ENCODE results near the gene LUZP2. TPM values are rescaled to one million over a fixed set of nuclear protein-coding genes. Genes with fewer than 3 reads are reported as not detected.

LUZP2 gene
- total RNA-seq, 4 donors from 2014 or later = 0.19 to 0.99 TPM; not detected in 2

- H3K27ac ChIP-seq (replicated peaks in 1 of 4) = no peak overlapping the region
- H3K4me3 ChIP-seq = no peak overlapping the region
- WGBS = 78% methylated on average over 1 of the region's 1 CpG
- H3K36me3 ChIP-seq = no peaks in the 10 kb centered on the region
- no peaks in the 10 kb centered on the region for H3K4me1 ChIP-seq
- TF ChIP-seq POLR2A (IDR thresholded peaks at IDR 0.05; ENCODE audit: low read depth) = no peak
- TF ChIP-seq, protein P1, sequence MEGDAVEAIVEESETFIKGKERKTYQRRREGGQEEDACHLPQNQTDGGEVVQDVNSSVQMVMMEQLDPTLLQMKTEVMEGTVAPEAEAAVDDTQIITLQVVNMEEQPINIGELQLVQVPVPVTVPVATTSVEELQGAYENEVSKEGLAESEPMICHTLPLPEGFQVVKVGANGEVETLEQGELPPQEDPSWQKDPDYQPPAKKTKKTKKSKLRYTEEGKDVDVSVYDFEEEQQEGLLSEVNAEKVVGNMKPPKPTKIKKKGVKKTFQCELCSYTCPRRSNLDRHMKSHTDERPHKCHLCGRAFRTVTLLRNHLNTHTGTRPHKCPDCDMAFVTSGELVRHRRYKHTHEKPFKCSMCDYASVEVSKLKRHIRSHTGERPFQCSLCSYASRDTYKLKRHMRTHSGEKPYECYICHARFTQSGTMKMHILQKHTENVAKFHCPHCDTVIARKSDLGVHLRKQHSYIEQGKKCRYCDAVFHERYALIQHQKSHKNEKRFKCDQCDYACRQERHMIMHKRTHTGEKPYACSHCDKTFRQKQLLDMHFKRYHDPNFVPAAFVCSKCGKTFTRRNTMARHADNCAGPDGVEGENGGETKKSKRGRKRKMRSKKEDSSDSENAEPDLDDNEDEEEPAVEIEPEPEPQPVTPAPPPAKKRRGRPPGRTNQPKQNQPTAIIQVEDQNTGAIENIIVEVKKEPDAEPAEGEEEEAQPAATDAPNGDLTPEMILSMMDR (IDR thresholded peaks at IDR 0.05) = no peak
- TF ChIP-seq EP300 (IDR thresholded peaks at IDR 0.05) = no peak
- no peak for TF ChIP-seq POLR2AphosphoS5 (IDR thresholded peaks at IDR 0.05)
- DNase-seq (ENCODE audit: extremely low spot score) = no peak
- H3K9me3 ChIP-seq = no peaks in the 10 kb centered on the region
- intact Hi-C loops (cut with DNase I) = no loop called here
- no peaks in the 10 kb centered on the region for H3K27me3 ChIP-seq
These were observed 234.7 kb downstream of the LUZP2 start for GRCh38 chr11:24731554-24731953.

GRCh38 chr11:24734742-24735237, 237.9 kb downstream of the LUZP2 start:
- intact Hi-C loops (cut with DNase I) = no loop called here
- Histone ChIP-seq H3K9me3 (no peaks in the 10 kb centered on the region), H3K36me3 (no peaks in the 10 kb centered on the region), H3K4me1 (no peaks in the 10 kb centered on the region), H3K4me3 (no peak overlapping the region), H3K27ac (replicated peaks in 1 of 4) (no peak overlapping the region), H3K27me3 (no peaks in the 10 kb centered on the region)
- TF ChIP-seq POLR2AphosphoS5 (IDR thresholded peaks at IDR 0.05) (no peak), POLR2A (IDR thresholded peaks at IDR 0.05; ENCODE audit: low read depth) (no peak), EP300 (IDR thresholded peaks at IDR 0.05) (no peak)
- TF ChIP-seq, protein P1 (IDR thresholded peaks at IDR 0.05) = no peak
- 73% methylated on average over 3 of the region's 3 CpGs for WGBS
- no peak for DNase-seq (ENCODE audit: extremely low spot score)

- Histone ChIP-seq H3K36me3 (no peaks in the 10 kb centered on the region), H3K9me3 (no peaks in the 10 kb centered on the region), H3K27me3 (no peaks in the 10 kb centered on the region), H3K4me3 (no peak overlapping the region), H3K4me1 (no peaks in the 10 kb centered on the region), H3K27ac (replicated peaks in 1 of 4) (no peak overlapping the region)
- 78% methylated on average over 2 of the region's 2 CpGs for WGBS
- no peak for DNase-seq (ENCODE audit: extremely low spot score)
- intact Hi-C loops (cut with DNase I) = no loop called here
- TF ChIP-seq POLR2A (IDR thresholded peaks at IDR 0.05; ENCODE audit: low read depth) = no peak
These were observed 242.1 kb downstream of the LUZP2 start for GRCh38 chr11:24738972-24739371.

DNA sequence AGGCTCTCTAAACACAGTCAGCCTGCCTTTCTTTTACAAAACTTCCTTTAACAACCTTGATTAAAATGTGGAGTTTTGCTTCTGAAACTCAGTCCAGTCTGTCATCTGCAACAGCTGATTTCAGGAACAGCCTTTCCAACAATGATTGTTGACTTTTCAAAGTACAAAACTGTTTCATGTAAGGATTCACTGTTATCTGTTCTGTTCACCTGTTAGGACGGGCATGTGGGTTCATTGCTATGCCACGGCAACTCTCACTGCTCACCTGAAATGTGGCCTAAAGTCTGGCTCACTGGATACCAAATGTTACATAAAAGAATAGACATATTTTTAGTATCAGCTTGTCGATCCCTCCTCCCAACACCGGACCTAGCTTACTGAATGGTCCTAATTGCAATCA, 242.8 kb downstream of the LUZP2 start:
- H3K27me3 ChIP-seq = no peaks in the 10 kb centered on the region
- intact Hi-C loops (cut with DNase I) = no loop called here
- DNase-seq (ENCODE audit: extremely low spot score) = no peak
- H3K36me3 ChIP-seq = no peaks in the 10 kb centered on the region
- TF ChIP-seq EP300 (IDR thresholded peaks at IDR 0.05) (no peak), POLR2A (IDR thresholded peaks at IDR 0.05; ENCODE audit: low read depth) (no peak), POLR2AphosphoS5 (IDR thresholded peaks at IDR 0.05) (no peak)
- TF ChIP-seq, protein P1 (IDR thresholded peaks at IDR 0.05) = no peak
- H3K9me3 ChIP-seq = no peaks in the 10 kb centered on the region
- no peak overlapping the region for H3K27ac ChIP-seq (replicated peaks in 1 of 4)
- WGBS = 96% methylated on average over 4 of the region's 4 CpGs
- no peaks in the 10 kb centered on the region for H3K4me1 ChIP-seq
- H3K4me3 ChIP-seq = no peak overlapping the region

GRCh38 chr11:24747275-24748251, 250.7 kb downstream of the LUZP2 start:
- H3K27ac ChIP-seq (replicated peaks in 1 of 4) = no peak overlapping the region
- H3K27me3 ChIP-seq = no peaks in the 10 kb centered on the region
- no peaks in the 10 kb centered on the region for H3K4me1 ChIP-seq
- TF ChIP-seq EP300 (IDR thresholded peaks at IDR 0.05) (no peak), POLR2A (IDR thresholded peaks at IDR 0.05; ENCODE audit: low read depth) (no peak)
- TF ChIP-seq, protein P1 (IDR thresholded peaks at IDR 0.05) = no peak
- H3K4me3 ChIP-seq = no peak overlapping the region
- DNase-seq (ENCODE audit: extremely low spot score) = no peak
- 88% methylated on average over 5 of the region's 5 CpGs for WGBS
- H3K9me3 ChIP-seq = no peaks in the 10 kb centered on the region
- intact Hi-C loops (cut with DNase I) = no loop called here
- no peaks in the 10 kb centered on the region for H3K36me3 ChIP-seq
